ENCODE results near the gene CREB3L2.
"Not testable (repeated sequence)": the region's sequence is repeated elsewhere in the genome, so short reads cannot be mapped to it uniquely, and the experiment has no call there.

The CREB3L2 gene

GRCh38 chr7:137930581-137930980 lies 71.3 kb downstream of the CREB3L2 start:
- no peak for DNase-seq

GRCh38 chr7:137928626-137929025 lies 73.3 kb downstream of the CREB3L2 start:
- DNase-seq: no peak

GRCh38 chr7:137927386-137927785 lies 74.5 kb downstream of the CREB3L2 start:
- DNase-seq: no peak

GRCh38 chr7:137926206-137926605 lies 75.7 kb downstream of the CREB3L2 start:
- DNase-seq: not testable (repeated sequence)

- no peak for DNase-seq
Observed at GRCh38 chr7:137925754-137926153, 76.1 kb downstream of the CREB3L2 start.

DNA sequence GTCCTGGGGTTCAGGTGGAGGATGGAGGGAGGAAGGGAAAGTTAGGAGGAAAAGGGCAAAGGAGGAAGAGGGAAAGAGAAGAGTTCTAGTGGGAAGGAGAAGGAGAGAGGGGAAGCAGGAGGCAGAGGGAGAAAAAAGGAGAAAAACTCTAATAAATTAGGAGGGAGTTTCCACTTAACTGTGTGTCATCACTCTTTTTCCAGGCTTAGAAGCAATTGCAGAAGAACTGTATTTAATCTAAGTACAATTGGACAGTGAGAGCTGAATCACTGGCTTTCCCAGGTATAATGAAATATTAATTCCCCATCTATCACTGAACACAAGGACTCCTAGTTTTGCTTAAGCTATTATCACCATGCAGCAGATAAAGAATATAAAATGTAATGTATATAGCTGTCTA lies 76.8 kb downstream of the CREB3L2 start:
- no peak for DNase-seq

GRCh38 chr7:137923380-137923779 lies 78.5 kb downstream of the CREB3L2 start:
- no peak for DNase-seq

GRCh38 chr7:137920637-137921399 lies 81.1 kb downstream of the CREB3L2 start:
- DNase-seq: no peak

DNA sequence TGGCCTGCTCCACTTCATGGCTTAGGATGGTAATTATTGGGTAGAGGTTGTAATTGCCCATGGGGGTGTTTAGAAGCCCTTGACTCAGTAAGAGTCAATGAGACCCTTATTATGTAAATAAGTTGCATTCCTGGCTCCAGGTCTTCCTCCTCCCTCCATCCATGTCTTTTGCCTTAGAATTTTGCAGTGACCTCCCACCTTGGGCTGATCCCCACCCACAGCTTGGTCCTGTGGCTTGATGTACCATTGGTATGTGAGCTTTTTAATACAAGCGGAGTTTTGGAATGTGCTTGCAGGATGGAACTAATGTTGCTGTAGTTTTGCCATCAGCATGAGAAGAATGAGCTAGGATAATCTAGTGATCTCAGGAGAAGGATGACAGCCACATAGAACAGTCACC lies 81.9 kb downstream of the CREB3L2 start:
- no peak for DNase-seq

DNA sequence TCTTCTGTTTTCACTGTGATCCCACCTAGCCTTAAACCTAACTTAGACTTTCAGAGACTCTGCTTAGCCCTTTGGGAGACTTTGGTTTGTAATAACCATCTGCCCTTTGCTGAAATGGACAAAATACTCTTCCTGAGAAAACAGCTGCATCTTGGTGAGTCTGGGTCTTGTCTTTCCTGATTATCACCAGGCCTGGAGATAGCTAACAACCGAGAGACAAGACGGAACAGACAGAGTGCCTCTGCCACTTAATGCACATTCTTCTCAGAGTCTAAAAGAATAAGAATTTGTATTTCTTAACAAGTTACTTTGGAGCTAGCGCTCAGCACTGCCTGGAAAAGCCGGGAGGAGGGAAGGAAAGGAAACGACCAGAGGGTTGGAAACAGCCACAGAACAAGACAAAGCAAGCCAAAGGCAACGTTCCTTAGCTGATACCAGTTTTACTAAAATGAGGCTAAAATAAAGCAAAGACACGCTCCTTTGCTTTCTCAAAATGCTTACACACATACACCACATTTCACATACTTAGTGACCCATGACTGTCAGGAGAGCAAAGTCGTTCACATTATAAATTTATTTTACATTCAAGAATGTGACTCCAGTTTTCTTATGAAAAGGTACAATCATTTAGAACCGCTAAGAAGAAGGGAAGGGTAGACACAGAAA lies 84.8 kb downstream of the CREB3L2 start:
- DNase-seq: no peak

- DNase-seq: no peak
Observed at GRCh38 chr7:137916564-137916963, 85.3 kb downstream of the CREB3L2 start.

DNA sequence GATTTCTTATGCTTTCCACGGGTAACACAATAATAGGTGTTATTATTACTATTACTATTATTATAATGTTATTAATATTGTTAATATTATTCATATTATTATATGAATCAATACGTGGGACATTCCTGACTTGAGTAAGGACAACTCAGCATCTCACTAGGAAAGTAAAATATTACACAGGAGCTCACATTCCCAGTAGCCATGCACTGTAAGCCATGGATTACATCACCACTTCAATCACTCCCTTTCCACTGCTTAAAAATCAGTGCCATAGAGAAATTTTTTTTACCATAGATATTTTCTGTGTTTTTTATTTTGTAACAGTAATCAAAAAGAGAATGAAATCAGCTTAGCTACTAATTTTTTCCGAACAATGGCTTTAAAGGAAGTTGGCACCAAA lies 86.6 kb downstream of the CREB3L2 start:
- DNase-seq: no peak

- DNase-seq: no peak
Observed at GRCh38 chr7:137913985-137914384, 87.9 kb downstream of the CREB3L2 start.

GRCh38 chr7:137909042-137909441 lies 92.8 kb downstream of the CREB3L2 start:
- DNase-seq: no peak

- DNase-seq: no peak
Observed at GRCh38 chr7:137908106-137908505, 93.8 kb downstream of the CREB3L2 start.

- DNase-seq: not testable (repeated sequence)
Observed at GRCh38 chr7:137906636-137907035, 95.2 kb downstream of the CREB3L2 start.

GRCh38 chr7:137904833-137905232 lies 97.1 kb downstream of the CREB3L2 start:
- DNase-seq: no peak

DNA sequence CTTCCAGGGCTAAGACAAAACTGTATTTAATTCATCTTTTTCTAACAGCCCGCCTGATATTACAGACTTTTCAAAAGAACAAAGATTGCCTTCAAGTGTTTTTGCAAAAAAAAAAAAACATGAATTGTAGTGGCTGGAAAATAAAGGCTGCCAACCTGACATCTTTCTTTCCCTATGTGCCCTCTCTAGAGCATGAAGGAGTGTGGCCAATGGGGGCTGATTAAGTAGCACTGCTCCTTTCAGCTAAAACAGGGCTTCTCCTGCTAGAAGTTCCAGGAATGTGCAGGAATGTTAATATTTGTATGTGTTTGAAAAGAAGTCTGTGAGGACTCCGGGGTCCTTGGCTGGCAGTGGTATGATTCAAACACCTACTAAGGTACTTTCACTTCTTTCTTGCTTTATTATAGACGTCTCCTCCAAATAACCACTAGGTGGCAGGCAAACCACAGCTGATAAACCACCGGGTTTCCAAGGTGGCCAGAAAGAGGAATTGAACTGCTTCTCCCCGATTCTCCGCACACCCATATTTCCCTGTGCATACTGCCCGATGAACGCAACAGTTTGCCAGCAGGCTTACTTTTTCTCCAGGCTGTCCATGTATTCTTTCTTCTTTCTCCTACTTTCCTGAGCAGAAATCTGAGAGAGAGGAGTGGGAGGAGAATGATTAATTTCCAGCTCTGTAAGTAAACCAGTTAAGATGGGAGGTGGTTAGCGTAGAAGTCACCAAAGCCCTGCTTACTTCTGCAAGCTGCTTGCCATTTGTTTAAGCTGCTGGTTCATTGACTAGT lies 98.3 kb downstream of the CREB3L2 start:
- no peak for DNase-seq

GRCh38 chr7:137900137-137900536 lies 101.7 kb downstream of the CREB3L2 start:
- DNase-seq: no peak

- no peak for DNase-seq
Observed at GRCh38 chr7:137898839-137899721, 102.8 kb downstream of the CREB3L2 start.

DNA sequence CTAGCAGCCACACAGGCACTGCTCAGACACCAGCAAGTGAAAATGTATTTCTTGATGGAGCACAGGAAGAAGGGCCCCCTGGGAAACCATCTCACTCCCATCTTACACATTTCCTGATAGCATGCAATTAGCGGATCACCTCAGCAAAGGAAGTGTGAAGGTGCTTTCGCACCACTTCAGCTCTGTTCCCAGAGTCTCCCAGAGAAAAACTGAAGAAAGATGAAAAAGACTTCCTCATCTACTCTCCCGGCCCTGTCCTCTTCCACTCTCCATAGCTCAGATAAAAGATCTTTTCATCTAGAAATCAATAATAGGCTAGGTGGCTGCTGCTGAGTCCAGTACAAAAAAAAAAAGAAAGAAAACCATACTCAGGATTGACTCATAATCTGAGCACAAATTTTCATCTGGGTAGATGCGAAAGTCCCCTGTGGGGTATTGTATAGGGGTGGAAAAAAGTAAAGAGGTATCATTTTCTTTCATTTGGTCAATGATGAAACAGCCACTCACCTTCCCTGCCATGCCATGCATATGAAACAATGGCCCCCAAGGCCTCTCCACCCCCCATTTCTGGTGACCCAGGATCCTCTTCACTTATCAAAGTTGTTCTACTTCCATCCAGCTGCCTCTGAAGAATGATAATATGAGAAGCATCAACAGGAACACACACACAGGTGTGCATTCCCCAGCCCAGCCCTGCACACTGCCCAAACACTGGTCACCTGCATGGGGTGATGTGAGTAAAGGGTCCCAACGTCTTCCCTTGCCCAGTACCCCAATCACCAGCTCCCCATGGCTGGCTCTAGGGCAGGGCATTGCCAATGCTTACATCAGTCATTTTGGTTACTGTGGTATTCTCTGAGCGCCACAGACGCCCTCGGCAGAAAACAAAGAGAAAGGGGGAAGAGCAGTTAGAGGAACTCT lies 106.3 kb downstream of the CREB3L2 start:
- no peak for DNase-seq

All from NCI-H524 treated with DMSO at 0.1 percent for 48 hours (cell line).